NCI-H2196 (cell line): ENCODE data around the gene HACD3.
"Not testable (repeated sequence)": the region's sequence is repeated elsewhere in the genome, so short reads cannot be mapped to it uniquely, and the experiment has no call there.

Experiments used
- DNase-seq: peaks from one replicate; lab custom pipeline; 2025; ENCODE audit not compliant: unreplicated experiment; lab: John Stamatoyannopoulos, UW

The HACD3 gene

DNA sequence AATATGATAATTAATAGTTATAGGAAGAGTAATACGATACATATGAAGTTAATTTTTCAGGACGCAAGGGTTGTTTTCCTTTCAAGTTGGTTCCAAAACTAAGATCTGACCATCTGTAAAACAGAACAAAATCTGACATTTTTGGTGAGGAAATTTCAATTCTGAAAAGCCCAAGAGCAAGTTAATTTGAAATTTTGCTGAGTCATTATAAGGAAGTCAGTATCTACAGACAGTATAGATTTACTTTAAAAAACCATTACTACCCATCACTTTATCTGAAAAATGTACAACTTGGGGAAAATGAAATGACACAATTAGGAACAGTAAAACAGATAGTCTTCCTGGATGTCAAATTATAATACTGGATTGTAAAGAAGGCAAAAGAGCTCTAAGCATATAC lies 68.2 kb downstream of the HACD3 start:
- DNase-seq, result no peak

DNA sequence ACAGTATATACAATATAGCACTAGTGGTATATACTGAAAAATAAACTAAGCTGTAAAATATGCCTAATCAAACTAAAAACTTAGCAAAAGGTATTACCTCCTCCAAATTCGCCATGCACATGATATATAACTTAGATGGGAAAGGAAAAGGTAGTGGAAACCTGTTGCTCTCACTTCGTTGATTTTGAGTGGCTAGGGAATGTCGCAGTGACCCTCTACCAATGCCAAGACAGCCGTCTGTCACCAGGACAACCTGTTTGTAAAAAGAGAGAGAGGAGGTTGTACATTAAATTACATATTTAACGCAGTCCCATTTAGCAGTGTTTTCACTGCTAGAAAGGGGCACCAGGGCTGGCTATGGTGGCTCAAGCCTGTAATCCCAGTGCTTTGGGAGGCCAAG lies 69.4 kb downstream of the HACD3 start:
- no peak for DNase-seq

DNA sequence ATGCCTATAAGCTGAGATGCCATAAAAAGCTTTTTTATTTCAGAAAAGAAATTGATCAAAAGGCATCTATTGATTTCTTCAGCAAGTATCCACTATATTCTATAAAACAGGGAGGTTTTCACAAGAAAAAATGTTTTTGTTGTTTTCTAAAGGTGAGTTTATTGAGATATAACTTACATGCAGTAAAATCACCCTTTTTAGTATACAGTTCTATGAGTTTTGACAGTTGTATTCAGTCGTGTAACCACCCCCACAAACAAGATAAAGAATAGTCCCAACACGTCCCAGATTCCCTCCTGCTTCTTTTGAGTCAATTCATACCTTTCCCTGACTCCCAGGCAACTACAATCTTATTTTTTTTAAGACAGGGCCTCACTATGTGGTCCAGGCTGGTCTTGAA lies 72.9 kb downstream of the HACD3 start:
- DNase-seq, result no peak

DNA sequence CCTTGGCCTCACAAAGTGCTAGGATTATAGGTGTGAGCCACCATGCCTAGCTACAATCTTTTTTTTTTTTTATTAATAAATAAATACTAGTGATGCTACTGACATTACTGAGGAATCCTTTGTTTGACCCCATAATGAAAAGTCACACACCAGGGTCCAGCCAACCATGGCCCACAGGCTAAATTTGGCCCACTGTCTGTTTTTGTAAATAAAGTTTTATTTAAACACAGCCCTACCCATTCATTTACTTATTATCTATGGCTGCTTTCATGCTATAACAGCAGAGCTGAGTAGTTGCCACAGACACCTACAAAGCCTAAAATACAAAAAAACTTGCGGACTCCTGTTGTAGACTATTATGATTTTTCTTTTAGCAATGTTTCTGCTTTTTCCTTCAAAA lies 73.3 kb downstream of the HACD3 start:
- no peak for DNase-seq

DNA sequence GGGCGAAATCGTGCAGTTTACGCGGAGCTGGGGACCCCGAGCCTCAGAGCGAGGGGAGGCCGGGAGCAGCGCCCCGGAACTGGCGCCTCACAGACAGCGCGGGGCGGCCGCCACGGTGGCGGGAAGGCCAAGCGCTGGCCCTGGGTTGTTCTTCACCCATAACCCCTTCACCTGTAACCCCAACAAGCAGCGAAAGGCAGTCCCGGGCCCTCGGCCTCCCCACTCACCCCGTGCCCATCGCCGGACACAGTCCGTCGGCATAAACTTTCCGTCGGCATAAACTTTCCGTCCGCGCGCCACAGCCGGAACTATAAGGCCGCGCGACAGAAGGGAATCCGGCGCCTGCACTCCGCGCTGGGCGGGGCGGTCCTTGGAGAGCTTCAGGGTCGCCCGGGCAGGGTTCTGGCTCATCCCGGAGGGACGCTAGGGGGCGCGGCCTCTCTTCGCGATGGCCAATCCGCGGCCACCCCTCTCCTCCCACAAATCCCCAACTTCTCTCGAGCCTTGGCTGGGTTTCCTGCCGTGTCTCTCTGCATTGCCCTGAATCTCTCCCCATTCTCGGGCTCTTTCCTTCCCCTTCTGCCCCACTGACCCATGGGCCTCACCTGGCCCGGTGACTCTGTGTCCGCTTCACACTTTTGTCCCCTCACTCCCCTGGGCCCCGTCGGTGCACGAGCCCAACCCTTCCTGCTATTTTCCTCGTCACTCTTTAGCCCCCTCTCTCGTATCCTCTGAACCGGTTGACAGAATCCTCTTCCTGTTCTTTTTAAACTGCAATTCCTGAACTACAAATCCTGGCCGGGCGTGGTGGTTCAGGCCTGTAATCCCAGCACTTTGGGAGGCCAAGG lies 80.8 kb downstream of the HACD3 start, which contains the start of gene INTS14:
Gene INTS14, minus strand, starts transcription at position 261 of the 848 bp plus-strand sequence. CDS start 3,751 bp downstream, outside the sequence.
- peak; percentile 91 for DNase-seq

DNA sequence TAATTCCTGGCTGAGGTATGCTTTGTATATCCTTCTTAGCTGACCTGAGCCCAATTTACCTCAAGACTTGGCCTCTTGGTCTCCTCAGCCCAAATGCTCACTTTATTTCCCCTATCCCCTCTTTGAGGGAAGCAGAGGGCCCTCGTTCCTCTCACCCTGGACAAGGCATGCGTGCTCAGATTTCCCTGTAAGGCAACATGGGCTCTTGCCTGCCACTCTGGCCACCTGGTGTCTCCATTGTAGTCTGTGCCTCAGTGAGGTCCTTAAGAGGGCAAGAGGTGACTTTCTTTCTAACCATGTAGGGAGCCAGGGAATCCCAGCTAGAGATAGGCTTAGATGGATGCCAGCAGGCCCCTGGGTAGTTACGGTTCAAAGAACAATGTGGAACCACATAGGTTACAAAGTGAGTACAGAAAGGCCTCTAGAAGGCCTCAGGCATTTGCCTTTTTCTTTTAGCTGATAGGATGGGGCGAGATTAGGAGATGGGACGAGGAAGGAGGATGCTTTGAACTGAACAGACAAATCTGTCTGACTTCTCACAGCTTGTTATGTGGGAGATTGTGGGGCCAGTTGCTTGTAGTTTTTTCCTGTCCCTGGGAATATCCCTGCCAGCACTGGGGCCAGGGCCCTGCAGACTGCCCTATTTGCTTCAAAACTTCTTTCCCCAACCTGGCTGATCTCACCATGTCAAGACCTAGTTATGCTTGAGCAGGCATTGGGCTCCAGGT lies 81.8 kb downstream of the HACD3 start:
- DNase-seq, result no peak

DNA sequence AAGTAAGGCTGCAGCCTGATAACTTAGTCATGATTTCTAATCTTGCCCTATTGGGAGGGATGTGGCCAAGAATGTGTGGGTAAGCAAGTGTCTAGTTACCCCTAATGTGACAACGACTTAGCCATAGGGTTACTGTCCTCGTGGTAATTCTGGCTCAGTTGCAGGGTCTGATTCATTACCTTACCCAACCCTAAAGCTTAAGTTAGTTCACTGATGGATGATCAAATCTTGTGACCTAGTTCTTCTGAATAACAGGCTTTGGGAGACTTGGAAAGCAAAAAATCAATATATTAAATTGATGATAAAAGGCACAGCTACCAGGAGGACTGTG lies 82.3 kb downstream of the HACD3 start:
- no peak for DNase-seq

DNA sequence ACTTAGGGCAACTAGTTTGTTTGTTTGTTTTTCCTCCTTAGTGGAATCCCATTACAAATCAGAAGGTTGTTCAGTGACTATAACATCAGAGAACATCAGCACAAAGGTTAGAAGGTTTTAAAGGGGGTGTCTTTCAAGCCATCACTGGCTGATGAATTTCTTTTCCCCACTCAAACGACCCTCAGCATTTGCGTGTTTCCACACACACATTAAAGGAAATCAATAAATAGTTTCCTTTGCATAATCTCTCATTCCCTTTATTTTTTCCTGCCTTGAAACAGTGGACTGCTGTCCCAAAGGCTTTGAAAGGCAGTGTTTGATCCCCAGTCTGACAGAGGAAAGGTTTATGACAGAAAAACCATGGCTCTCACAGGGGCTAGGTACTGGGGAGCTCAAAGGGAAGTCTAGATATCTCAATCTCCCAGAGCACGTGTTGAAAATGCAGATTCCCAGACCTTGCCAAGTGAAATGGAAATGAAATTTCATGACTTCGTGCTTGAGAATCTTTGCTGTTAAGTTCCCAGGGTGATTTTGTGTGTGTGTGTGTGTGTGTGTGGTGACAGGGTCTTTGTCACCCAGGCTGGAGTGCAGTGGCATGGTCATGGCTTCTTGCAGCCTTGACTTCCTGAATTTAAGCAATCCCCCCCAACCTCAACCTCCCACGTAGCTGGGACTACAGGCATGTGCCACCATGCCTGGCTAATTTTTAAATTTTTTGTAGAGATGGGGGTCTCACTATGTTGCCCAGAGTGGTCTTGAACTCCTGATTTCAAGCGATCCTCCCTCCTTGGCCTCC lies 82.9 kb downstream of the HACD3 start:
- no peak for DNase-seq

DNA sequence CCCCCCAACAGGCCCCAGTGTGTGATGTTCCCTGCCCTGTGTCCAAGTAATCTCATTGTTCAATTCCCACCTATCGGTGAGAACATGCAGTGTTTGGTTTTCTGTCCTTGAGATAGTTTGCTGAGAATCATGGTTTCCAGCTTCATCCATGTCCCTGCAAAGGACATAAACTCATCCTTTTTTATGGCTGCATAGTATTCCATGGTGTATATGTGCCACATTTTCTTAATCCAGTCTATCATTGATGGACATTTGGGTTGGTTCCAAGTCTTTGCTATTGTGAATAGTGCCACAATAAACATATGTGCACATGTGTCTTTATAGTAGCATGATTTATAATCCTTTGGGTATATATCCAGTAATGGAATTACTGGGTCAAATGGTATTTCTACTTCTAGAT lies 85.6 kb downstream of the HACD3 start:
- DNase-seq, result not testable (repeated sequence)

DNA sequence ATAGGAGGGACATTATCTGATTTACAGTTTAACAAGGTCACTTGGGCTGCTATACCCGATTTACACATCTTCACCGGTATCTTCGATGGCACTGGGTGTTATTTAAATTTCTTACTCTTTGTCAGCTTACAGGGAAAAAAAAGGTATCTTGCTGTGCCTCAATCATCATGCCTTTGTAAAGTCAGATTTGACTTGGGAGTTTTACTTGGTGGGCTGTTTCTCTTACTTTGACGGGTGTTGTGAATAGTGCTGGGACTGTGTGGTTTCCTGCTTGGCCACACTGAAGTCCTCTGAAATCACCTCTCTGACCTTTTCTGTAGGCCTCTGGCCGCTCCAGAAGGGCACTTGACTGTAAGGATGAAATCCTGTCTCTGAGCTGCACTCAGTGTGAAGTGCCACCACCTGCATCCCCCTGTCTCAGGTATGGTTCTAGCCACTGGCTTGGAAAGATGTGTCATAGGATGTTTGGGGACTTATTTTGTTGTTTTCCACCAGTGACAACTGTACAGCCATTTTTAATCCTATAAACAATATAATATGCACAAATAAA lies 88.4 kb downstream of the HACD3 start:
- DNase-seq, result no peak

DNA sequence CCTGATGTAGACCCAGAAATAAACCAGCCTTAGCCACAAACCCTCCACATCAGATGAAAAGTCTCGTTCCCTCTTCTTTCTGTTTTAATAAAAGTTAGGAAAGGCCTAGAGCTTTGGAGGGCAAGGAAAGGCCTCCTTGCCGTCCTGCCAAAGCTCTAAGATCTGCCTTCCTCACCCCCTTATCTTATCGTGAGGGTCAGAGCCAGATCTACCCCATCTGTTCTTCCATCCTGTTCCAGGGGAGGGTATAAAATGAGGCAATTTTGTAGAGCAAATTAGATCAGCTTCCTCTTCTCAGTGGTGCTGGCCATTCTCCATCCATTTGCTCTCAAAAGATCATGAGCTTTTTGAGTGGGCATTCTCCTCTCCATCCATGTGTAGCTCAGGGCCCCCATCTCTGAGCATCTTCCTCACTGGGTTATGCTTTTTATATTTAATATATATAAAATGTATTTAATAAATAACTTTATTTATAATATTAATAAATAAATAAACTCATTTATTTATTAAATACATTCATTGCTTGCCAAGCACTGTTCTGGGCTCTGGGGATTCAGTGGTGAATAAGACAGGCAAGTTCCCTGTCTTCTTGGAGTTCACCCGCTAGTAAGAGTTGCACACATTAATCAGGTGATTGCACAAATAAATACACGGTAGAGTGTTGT lies 89.5 kb downstream of the HACD3 start:
- DNase-seq, result no peak

DNA sequence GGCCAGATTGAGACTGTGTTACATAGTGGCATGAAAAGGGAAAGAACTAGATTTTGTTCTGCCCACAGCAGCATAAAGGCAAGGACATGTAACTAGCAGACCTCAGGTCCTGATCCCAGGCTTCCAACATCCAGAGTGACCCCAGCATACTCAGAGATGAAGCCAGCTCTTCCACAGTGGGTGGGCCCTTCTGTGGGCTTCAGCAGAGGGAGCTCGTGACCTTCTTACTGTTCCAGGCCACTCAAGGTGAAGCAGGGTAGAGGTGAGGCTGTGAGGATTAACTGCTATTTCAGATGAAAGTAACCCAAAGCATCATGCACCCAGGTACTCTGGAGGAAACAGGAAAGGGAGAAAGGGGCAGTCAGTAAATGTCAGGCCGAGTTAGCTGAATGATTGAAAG lies 90.6 kb downstream of the HACD3 start:
- no peak for DNase-seq

DNA sequence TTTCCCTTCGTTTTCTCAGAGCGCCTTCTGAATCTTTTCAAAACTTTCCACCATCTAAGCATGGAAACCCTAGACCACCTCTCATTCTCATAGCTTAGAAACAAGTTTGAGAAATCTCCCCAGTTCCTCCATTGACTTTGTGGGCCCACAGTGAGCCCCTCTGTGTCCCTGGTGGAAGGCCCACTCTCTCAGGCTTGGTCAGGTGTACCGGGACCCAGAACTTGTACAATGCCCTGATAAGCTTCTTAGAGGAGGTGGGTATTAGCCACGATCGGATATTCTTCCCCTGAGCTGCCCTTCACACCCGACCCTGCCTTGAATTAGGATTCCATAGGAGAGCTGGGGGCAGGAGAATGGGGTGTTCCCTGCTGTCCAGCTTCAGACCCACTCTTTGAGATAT lies 91.4 kb downstream of the HACD3 start, which contains the start of gene SLC24A1:
Gene SLC24A1, plus strand, starts transcription at position 301 of the 400 bp plus-strand sequence. CDS start 2,143 bp downstream, outside the sequence.
- no peak for DNase-seq

DNA sequence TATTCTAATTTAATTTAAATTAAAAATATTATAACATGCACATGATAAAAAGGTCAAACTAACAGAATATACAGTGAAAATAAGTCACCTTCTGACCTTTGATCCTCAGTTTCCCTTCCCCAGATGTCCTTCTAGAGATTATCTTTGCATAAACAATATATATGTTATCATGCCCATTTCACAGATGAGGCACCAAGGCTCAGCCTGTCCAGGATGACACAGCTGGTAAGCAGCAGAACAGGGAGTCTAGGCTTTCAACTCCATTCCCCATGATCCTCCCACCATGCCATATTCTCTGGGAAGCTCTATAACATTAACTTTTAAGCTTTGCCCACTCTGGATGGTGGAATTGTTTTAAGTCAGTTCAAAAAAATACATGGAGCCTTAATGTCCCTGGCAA lies 92.8 kb downstream of the HACD3 start:
- no peak for DNase-seq

DNA sequence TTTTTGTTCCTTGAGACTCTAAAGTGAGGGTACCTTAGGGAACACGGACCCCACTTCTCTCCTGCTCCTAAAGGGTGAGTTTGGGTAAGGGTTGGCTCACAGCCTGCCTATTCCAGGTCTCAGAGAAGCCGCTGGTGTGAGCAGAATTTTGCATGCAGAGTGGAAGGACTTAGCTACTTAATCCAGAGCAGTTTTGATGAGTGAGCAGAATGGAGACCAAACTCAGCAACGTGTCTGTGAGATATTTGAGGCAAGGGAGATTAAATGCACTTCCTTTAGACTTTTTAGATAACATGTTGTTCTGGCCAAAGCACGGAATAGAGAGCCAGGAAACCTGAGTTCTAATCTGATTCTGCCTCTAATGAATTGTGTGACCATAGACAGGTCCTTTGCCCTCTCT lies 96.6 kb downstream of the HACD3 start:
- DNase-seq, result no peak
